IPS-NIHi11 (cell line): Measurements from ENCODE around the gene EFCAB7.
A peak's percentile ranks its signal among the peaks of the same experiment; 100 is the strongest.

ENCODE experiments used
- DNase-seq: peaks from one replicate; pipeline ENCODE4 v3.0.0; 2012; ENCODE audit warnings: mixed read lengths, low spot score

EFCAB7 gene, protein sequence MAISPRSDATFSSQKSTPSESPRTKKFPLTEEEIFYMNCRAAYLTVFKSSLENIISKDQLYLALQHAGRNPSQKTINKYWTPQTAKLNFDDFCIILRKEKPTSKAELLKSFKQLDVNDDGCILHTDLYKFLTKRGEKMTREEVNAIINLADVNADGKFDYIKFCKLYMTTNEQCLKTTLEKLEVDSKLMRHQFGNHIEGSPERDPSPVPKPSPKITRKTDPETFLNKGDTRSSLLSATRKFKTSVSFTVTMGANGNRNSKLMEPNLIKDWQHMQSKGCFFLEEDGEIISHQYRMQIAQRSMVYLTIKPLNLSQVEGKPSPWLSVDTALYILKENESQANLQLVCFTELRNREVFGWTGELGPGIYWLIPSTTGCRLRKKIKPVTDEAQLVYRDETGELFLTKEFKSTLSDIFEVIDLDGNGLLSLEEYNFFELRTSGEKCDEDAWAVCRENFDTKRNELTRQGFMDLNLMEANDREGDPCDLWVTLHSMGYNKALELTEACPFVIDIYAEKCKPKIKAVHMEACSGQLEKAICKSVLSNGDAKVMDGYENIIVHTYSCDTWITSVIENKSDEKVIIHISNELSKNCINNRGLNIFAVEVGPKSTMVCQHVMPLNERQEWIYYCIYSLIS

DNA sequence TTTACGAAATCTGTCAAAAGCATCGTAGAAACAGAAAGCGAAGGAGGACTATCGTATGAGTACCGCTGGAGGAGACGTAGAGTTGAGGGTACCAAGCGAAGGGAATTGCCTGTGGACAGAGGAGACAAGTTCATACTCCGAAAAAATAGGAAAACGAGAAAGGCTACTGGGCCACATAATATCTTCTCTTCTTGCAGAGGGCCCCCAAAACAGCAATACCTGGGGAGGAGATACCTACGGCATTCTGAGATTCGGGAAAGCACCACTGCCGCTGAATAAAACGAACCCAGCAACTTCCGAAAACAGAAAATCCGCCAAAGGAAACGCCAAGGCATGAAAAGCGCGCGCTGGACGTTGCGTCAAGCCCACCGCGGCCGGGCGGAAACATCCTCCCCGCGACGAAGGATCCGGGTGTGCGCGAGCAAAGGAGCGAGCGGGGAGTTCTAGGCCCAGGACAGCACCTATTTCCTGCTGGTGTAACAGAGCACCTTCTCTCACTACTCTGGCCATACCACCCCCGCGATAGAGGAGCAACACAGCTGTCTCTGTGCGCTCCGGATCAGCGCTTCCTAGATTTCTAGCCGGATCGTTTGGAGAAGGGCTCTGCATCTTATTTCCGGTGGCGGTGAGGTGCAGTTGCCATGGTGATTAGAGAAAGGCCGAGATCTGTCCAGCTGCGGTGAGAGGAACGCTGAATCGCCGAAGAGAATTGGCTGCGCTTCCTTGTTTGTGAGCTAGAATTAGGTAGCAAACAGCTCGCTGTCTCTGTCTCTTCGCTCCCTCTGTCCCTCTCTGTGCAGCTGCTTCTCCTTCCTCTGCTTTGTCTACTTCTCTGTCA lies at the start of gene EFCAB7, which contains the start of gene ITGB3BP:
EFCAB7 (plus strand) TSS at position 635 of the 838 bp plus-strand sequence. CDS start 2,048 bp downstream, outside the sequence.
ITGB3BP (minus strand) TSS at position 335 of the 838 bp plus-strand sequence; CDS start at position 243, 92 bp downstream.
- DNase-seq: peak; percentile 86

DNA sequence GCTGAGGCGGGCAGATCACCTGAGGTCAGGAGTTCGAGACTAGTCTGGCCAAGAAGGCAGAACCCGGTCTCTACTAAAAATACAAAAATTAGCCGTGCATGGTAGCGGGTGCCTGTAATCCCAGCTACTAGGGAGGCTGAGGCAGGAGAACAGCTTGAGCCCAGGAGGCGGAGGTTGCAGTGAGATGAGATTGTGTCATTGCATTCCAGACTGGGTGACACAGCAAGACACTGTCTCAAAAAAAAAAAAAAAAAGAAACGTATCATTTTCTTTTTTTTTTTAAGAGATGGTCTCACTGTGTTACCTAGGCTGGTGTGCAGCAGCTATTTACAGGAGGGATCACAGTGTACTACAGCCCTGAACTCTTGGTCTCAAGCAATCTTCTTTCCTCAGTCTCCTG lies 47.6 kb upstream of the EFCAB7 start:
- DNase-seq: no peak

DNA sequence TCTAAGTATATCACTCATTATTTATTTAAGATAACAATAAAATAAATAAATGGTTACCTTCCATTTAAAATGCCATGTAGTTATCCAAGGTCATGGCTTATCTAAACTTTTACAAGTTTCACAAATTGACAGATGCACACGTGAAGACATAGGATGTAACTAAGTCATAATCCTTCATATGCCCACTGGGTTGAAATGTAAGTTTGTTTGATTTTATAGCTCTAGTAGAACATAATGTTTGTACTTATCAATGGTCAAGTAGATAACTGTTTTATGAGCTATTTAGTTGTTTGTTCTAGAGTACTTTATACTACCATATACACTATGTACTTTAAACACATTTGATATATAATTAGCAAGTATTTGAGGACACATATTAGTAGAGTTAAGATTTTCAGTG lies 43.3 kb upstream of the EFCAB7 start:
- DNase-seq: no peak

DNA sequence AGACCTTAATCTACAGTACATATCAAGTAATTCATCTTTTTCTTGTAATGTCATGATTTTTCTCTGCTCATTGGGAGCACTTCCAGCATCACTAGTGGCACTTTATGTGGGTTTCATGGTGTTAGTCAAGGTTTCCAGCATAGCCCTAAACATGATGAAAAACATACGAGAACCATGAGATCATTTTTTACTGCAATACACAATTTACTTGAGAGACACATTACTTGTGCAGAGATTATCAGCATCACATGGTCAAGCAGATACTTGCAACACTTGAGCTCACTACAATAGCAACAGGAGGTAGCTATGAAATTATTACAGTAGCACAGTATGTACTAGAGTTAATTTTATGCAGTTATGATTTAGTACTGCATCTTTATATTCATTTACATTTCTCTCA lies 36.7 kb upstream of the EFCAB7 start:
- no peak for DNase-seq

DNA sequence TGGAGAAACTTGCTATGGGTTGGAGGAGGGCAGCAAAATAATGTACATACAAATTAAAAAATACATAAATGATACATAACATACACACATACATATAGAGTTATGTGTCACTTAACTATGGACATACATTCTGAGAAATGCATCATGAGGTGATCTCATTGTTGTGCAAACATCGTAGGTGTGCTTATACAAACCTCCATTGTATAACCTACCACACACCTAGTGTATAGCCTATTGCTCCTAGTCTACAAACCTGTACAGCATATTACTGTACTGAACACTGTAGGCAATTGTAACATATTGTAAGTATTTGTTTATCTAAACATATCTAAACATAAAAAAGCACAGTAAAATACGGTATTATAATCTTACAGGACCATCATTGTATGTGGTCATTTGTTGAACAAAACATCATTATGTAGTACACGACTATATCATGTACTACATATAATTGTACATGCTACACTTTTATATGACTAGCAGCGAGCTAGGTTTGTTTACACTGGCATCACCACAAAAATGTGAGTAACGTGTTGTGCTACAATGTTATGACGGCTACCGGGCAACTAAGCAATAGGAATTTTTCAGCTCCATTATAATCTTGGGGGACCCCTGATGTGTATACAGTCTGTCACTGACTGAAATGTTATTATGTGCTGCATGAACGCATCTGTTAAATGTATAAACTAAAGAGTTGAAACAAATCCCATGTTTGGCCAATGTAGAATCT lies 35.8 kb upstream of the EFCAB7 start:
- no peak for DNase-seq

DNA sequence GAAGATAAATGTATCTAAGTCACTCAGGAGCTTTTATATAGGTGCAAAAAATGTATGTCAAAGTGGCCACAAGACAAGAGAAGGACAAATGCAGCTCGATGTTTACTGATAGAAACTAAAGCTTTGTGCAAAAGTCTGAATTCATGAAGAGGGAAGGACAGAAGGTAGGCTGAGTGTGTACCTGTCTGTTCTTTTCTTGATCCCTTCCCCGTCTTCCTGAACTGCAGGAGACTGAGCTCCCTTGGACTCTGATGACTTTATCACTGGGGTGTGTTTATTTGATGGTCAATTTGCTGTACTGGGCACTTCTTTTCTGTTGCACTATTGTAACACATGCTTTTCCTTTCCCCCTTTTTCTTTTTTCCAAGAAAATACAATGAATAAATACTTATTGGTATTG lies 25.7 kb upstream of the EFCAB7 start:
- DNase-seq: no peak

DNA sequence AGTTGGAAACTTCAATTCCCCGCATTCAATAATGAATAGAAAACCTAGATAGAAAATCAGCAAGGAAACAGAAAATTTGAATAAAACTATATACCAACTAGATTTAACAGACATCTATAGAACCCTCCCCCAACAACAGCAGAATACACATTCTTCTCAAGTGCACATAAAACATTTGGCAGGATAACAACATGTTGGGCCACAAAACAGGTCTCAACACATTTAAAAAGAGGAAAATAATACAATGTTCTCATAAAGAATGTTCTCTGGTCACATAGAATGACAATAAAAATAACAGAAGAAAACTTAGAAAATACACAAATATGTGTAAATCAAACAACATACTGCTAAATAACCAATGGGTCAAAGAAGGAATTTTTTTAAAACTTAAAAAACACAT lies 25.2 kb upstream of the EFCAB7 start:
- DNase-seq: no peak

DNA sequence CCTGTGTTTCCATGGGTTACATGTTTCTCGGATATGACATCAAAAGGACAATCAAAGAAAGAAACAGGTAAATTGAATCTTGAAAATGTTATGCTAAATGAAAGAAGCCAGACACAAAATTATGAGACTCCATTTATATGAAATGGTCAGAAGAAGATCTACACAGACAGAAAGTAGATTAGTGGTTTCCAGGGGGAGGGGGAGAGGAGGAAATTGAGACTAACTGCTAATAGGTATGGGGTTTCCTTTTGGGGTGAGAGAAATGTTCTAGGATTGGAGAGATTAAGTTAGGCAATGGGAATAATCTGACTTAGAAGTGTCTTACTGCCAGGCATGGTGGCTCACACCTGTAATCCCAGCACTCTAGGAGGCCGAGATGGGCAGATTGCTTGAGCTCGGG lies 22.1 kb upstream of the EFCAB7 start:
- no peak for DNase-seq

DNA sequence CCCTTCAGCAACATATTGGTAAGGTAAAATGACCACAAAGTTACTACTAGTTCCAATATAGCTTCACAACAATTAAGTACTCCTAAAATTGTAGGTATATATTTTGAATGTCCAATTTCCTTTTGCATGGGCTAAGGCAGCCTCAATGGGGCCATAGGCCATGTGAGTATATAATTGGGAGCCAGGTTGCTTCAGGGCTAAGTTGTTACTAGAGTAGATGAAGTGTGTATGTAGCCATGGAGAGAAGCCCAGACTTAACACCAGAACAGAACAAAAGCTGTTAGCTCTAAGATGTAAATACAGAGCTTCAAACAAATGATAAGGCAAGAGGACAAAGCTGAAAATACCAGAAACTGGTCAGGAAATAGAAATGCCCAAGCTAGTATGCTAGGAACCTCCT lies 16.5 kb upstream of the EFCAB7 start:
- no peak for DNase-seq

DNA sequence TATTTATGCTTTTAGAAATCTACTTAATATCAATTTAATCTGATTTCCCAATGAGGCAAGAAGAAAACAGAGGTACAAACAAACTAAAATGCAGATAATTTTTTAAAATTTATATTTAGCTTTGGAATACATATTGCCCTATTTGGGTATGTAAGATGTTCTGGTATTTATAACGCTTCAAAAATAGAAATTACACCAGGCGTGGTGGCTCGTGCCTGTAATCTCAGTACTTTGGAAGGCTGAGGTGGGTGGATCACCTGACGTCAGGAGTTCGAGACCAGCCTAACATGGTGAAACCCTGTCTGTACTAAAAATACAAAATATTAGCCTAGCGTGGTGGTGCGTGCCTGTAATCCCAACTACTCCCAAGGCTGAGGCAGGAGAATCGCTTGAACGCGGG lies 13.6 kb upstream of the EFCAB7 start:
- DNase-seq: no peak

DNA sequence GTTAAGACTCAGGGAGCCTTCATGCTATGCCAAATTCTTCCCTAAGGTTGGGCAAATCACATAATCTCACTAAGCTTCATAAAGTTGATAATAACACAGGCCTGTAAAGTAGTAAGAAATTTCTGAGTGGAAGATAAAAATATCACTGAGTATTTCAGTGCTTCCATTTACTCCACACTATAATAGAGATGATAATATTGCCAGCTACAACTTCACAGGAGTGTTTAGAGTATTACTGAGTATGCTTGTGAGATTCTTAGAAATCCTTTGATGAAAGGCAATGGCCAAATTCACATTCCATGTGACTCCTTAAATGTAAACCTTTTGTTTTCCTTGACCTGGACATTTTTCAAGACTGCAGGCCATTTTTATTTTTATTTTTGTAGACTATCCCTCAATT lies 10.7 kb upstream of the EFCAB7 start:
- DNase-seq: no peak

DNA sequence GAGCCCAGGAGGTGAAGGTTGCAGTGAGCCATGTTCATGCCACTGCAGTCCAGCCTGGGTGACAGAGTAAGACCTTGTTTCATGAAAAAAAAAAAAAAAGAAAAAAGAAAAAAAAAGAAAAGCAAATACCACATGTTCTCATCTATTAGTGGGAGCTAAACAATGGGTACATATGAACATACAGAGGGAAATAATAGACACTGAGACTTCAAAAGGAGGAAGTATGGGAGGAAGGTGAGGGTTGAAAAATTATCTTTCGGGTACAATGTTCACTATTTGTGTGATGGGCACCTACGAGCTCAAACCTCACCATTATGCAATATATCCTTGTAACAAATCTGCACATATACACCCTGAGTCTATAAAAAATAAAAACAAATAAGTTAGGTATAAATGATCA lies 6.7 kb upstream of the EFCAB7 start:
- DNase-seq: no peak

DNA sequence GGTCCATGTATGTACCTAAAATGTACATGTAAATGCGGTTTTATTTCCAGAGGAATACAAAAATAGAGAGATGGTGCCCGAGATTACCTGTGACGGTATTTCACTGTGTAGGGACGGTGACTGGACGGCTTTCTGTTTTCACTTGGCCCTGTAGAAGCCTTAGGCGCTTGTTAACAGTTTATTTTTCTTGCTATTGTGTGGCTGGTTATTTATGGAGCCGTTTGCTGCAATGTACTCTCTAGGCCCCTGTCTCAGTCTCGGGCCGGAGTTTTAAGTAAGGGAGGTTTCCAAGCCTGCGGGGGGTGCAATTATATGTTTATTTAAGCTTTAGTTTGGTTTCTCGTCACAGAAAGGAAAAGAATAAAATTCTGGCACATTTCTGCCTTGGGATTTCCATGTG lies 413 bp downstream of the EFCAB7 start:
- peak; percentile 6 for DNase-seq

DNA sequence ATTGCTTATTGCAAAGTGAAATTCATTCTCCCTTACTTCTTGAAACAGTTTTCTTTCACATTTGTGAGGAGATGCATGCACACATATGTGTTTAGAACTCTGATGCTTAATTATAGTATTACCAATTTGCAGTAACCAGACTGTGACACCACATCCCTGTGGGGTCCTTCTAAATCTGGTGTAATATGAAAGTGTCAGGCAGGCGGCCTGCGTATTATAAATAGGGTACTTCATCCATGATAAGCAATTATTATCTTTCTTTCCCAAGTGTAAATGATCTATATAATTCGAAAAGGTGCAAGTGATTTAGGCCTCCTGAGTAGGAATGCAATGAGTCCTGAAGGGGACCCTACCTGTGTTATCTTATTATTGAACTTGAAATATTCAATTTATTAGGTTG lies 876 bp downstream of the EFCAB7 start:
- DNase-seq: no peak

DNA sequence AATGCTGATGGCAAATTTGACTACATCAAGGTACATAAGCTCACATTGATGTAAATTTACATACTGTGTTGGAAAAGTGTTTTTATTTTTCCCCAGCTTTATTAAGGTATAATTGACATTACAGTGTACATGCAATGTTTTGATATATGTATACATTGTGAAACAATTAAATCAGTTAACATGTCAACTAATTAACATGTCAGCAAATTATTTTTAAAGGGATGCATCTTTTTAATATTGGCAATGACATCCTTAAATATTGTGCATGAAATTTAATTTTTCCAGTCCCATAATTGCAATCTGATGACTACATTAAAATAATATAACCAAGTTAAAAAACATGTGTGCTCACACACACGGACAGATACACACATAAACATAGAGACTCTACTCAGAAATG lies 9.4 kb downstream of the EFCAB7 start:
- no peak for DNase-seq

DNA sequence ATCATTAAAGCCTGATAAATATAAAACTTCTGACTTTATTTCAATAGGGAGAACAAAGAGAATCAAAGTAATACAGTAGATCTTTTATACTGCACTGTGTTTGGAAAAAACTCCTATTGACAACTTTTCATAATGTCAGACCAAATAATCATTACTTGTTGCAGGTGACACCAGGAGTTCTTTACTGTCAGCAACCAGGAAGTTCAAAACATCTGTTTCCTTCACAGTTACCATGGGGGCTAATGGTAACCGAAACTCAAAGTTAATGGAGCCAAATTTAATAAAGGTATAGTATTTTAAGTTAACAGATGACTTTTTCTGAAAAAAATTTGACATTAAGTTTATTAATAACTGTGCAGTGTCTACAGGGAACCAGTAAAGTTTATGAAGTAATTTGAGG lies 10.6 kb downstream of the EFCAB7 start:
- DNase-seq: no peak

DNA sequence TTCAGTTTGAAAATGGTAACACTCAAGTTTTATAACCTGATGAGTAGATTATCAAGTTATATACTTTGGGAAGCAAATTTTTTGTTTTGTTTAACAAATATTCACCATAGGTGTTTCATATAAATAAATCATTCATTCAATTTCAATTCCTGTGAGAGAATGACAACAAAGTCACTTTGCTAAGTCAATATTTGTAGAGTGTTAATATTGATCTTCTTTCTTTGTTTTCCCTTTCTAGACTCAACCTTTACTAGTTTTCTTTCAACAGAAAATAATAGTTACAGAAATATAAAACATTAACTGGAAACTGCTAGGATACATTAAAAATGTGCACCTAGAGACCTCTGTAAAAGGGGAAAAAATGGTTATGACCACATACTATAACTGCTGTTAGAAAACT lies 11.1 kb downstream of the EFCAB7 start:
- no peak for DNase-seq

DNA sequence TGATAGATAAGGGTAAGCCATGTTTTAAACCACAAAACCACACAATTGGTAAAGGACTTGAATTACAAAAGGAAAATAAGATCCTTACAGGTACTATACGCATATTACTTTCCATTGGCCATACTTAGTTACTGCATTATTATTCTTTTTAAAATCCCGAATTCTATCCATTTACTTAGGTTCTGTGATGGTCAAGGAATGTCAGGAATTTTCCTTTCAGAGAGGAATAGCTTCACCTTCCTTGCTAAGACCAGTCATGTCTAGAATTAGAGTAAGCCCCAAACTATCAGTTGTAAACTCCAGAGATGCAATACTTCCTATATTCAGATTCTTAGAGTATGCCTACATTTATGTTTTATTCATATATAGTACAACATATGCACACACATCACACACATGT lies 13.7 kb downstream of the EFCAB7 start:
- no peak for DNase-seq

DNA sequence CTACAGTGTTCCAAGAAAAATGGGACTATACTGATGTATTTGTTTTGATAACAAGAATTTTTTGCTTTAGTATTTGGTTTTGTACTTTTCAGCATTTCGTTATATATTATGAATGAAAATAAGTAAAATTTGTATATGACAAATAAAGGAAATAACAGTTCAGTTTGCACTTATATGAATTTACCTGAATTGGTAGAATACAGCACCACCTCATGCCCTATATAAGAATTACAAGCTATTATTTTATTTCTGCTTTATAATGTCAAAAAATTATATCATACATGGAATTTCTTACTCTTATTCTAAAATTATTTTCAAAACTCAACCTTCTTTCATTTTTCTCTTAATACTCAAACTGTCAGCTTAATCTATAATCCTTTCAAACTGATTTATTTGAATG lies 14.6 kb downstream of the EFCAB7 start:
- DNase-seq: no peak

DNA sequence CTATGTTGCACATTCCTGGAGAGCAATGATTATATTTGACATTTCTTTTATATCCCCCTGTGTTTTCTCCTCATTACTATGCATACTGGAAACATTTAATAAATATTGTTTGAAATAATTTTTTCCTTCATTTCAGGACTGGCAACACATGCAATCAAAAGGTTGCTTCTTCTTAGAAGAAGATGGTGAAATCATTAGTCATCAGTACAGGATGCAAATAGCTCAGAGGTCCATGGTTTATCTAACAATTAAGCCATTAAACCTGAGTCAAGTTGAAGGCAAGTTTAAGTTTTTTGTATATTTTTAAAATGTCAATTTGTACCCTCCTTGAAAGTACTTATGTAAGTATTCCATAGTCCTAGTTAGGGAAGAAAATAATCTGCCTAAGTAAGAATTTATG lies 22.5 kb downstream of the EFCAB7 start:
- DNase-seq: no peak

DNA sequence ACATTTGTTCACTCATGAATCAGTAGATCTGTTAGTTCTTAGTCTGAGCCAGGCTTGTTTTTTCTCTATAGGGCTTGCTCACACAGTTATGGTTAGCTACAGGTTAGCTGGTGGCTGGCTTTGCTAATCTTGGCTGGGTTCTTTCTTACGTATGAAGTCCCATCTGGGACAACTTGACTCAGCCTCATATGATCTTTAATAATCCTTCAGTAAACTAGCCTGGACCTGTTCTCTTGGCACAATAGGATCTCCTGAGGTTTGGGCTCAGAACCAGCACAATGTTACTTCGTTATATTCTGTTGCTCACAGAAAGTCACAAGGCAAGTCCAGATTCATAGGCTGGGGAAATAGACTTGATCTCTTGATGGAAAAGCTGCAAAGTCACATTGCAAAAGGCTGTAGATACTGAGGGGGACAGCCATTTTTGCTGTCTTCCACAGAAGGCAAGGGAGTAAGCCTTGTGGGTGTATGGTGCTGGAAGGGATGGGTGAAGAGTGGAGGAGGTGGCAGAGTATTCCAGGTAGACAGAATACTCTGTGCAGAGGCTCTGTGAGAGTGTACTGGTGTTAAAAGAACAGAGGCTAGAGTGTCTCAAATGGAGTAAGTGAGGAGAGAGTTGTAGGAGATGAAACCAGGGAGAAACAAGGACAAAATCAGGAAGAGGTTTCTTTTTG lies 24.4 kb downstream of the EFCAB7 start:
- DNase-seq: no peak

DNA sequence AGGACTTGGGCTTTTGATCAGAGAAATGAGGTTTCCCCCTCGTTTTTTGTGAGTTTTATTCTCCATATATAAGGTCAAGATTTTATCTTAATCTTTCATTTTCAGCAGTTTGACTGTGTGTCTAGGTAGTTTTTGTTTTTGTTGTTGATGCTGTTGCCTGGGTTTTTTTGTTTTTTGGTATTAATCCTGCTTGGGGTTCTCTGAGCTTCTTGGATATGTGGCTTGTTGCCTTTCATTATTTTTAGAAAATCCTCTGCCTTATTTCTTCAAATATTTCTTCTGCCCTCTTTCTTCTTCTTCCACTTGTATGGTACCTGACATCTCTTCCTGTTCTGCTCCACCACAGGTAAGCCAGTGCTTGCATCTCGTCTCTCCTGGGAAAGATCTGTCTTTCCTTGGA lies 25.0 kb downstream of the EFCAB7 start:
- DNase-seq: no peak
